Heart right ventricle (tissue), 16 donors: ENCODE results near the gene FAM171A1. TPM values are rescaled to one million over a fixed set of nuclear protein-coding genes. Genes with fewer than 3 reads are reported as not detected.

Experiments
- ATAC-seq, 8 donors: fragments of 200-7000 bp; cut with Tn5 transposase; one replicate each; pipeline ENCODE4 v1.9.1; 2020; ENCODE audit warnings: mild to moderate bottlenecking in 8 of 8, moderate library complexity in 8 of 8, moderate number of reproducible peaks in 1 of 8
- DNase-seq, 2 donors: peaks; one replicate each; pipeline ENCODE4 v3.0.0-alpha.2; 2020
- H3K27ac ChIP-seq, 10 donors: fragments of 200-600 bp; sonication (generic) in 2 of 10; one replicate each; pipeline versions ENCODE4 v1.5.0 to v1.8.0; 2020 to 2022; ENCODE audit warnings: mild to moderate bottlenecking in 3 of 10
- H3K27me3 ChIP-seq, 7 donors: fragments of 200-600 bp; one replicate each; pipeline ENCODE4 v1.8.0; 2021 to 2022; ENCODE audit warnings: mild to moderate bottlenecking in 2 of 7
- H3K36me3 ChIP-seq, 9 donors: fragments of 200-600 bp; sonication (generic) in 1 of 9; one replicate each; pipeline versions ENCODE4 v1.5.0 to v1.8.0; 2020 to 2022; ENCODE audit warnings: mild to moderate bottlenecking in 2 of 9
- H3K4me1 ChIP-seq, 9 donors: fragments of 200-600 bp; sonication (generic) in 1 of 9; one replicate each; pipeline versions ENCODE4 v1.5.0 to v1.8.0; 2020 to 2022; ENCODE audit warnings: mild to moderate bottlenecking in 4 of 9
- H3K4me3 ChIP-seq, 10 donors: fragments of 200-600 bp; sonication (generic) in 2 of 10; one replicate each; pipeline versions ENCODE4 v1.5.0 to v1.8.0; 2020 to 2022; ENCODE audit warnings: mild to moderate bottlenecking in 7 of 10, moderate library complexity in 2 of 10
- H3K9me3 ChIP-seq, 11 donors: fragments of 200-600 bp in 10 of 11; sonication (generic) in 2 of 11; one replicate each; pipeline versions ENCODE4 v1.5.0 to v1.8.0; 2013 to 2022; ENCODE audit warnings: mild to moderate bottlenecking in 2 of 11, control low read depth in 1 of 11, moderate library complexity in 1 of 11
- WGBS, 2 donors: extraction: QIAGEN DNeasy Blood & Tissue Kit; methylation state at CpG; one replicate each; pipeline ENCODE4 v1.1.7; 2013; ENCODE audit warnings: inconsistent platforms in 1 of 2; 5-methylcytosine and 5-hydroxymethylcytosine counted together
- intact Hi-C, 10 donors: fragments of 100-400 bp; cut with DNase I; formaldehyde crosslinking; loops; one replicate each; pipeline versions ENCODE4 v1.11.1 to v1.14.2; 2022
- polyA plus RNA-seq, 2 donors: library from polyadenylated mRNA; stranded (reverse); fragments of 200-250 nt; gene quantifications; one replicate each; pipeline ENCODE4 v1.2.3, GENCODE V29; 2013
- total RNA-seq, 10 donors: library from RNA; stranded (reverse); fragmentation: NEBNext Ultra II Directional in 3 of 10; extraction: Animal tissue kit (Norgen Biotek cat#: 25700) in 3 of 10; gene quantifications; one replicate each; pipeline versions ENCODE4 v1.2.1 to v1.2.4, GENCODE V29; 2021 to 2023
- TF ChIP-seq, protein P1 (sequence below), 9 donors: fragments of 200-600 bp; sonication (generic) in 2 of 9; IDR thresholded peaks; one replicate each; pipeline versions ENCODE4 v1.5.0 to v1.8.0; 2021 to 2022; ENCODE audit warnings: antibody characterized with exemption in 9 of 9, mild to moderate bottlenecking in 5 of 9, moderate library complexity in 1 of 9
- donor health status: Arrhythmogenic right ventricular cardiomyopathy.
- donor health status: ischemic (EF 13 %, LVEDD 7.1; RV severe dilation, severe dysfunction).
- donor health status: healthy with polysubstance abuse.
- donor health status: DM: no; HTN: yes; CAD: no.
- donor health status: DM: no; HTN: no; CAD: no.
- donor health status: ischemic (EF 25% LVEDD 6.9; RV normal size, moderate dysfunction).
- donor health status: ischemic (EF 25% LVEDD 5.7; RV mildly dilated, moderate dysfunction).
- donor health status: healthy.
- donor health status: DM: yes; HTN: yes; CAD: no.
- donor health status: Ischemic cardiomyopathy.
- donor health status: ischemic (EF 35%, LVEDD 5.7; RV mildly dilated, moderate dysfunction).
- donor health status: nonischemic (EF 11% LVEDD 7.7; RV severe dilation, severe dysfunction).
- donor health status: DM: yes; HTN: yes; CAD: no.
- donor health status: PGD.
- donor health status: ischemic (EF 29% LVEDD 5.4; RV normal size, mild dysfunction).
- donor health status: nonischemic (EF 23%, LVEDD 6.1; RV moderate dilation, normal function).

FAM171A1 gene
- total and polyA plus RNA-seq, 12 donors, result 3.5 to 10.5 (median 6.8) TPM

- peaks cover 0 to 12% (median 0%) of the 10 kb centered on the region in 7 donors for H3K27me3 ChIP-seq
- ATAC-seq (no peak), DNase-seq (no peak)
- H3K27ac ChIP-seq, result no peak overlapping the region
- TF ChIP-seq, protein P1, sequence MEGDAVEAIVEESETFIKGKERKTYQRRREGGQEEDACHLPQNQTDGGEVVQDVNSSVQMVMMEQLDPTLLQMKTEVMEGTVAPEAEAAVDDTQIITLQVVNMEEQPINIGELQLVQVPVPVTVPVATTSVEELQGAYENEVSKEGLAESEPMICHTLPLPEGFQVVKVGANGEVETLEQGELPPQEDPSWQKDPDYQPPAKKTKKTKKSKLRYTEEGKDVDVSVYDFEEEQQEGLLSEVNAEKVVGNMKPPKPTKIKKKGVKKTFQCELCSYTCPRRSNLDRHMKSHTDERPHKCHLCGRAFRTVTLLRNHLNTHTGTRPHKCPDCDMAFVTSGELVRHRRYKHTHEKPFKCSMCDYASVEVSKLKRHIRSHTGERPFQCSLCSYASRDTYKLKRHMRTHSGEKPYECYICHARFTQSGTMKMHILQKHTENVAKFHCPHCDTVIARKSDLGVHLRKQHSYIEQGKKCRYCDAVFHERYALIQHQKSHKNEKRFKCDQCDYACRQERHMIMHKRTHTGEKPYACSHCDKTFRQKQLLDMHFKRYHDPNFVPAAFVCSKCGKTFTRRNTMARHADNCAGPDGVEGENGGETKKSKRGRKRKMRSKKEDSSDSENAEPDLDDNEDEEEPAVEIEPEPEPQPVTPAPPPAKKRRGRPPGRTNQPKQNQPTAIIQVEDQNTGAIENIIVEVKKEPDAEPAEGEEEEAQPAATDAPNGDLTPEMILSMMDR (IDR thresholded peaks at IDR 0.05), result no peak
- H3K4me3 ChIP-seq, result no peak overlapping the region
- H3K4me1 ChIP-seq, result peaks cover 0 to 10% (median 0%) of the 10 kb centered on the region in 9 donors
- H3K36me3 ChIP-seq, result no peaks in the 10 kb centered on the region
- intact Hi-C loops, result no loop called here
- 80 to 81% methylated on average over 7 of the region's 7 CpGs for WGBS, 2 donors
- H3K9me3 ChIP-seq, result no peaks in the 10 kb centered on the region
These were observed 8.1 kb downstream of the FAM171A1 start for GRCh38 chr10:15363031-15363430.

DNA sequence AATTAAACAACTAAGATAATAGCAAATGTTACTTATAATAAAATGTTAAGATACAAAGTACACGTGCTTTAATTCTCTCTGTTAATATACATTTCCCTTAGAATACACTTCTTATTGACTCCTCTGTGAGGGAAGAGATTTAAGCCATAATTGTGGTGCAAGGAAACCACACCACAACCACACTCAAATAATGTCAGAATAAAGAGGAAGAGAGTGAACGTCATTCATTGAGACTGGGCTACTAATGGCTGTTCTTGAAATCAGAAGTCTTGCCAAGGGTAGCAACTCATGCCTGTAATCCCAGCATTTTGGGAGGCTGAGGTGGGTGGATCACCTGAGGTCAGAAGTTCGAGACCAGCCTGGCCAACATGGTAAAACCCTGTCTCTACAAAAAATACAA, 10.0 kb downstream of the FAM171A1 start:
- no peak overlapping the region for H3K27ac ChIP-seq
- no peaks in the 10 kb centered on the region for H3K36me3 ChIP-seq
- H3K4me1 ChIP-seq, result no peaks in the 10 kb centered on the region
- intact Hi-C loops, result no loop called here
- H3K4me3 ChIP-seq, result no peak overlapping the region
- ATAC-seq (no peak), DNase-seq (no peak)
- H3K27me3 ChIP-seq, result peaks cover 0 to 4% (median 0%) of the 10 kb centered on the region in 7 donors
- H3K9me3 ChIP-seq, result no peaks in the 10 kb centered on the region
- 87 to 90% methylated on average over 3 of the region's 3 CpGs for WGBS, 2 donors
- TF ChIP-seq, protein P1 (IDR thresholded peaks at IDR 0.05), result no peak

DNA sequence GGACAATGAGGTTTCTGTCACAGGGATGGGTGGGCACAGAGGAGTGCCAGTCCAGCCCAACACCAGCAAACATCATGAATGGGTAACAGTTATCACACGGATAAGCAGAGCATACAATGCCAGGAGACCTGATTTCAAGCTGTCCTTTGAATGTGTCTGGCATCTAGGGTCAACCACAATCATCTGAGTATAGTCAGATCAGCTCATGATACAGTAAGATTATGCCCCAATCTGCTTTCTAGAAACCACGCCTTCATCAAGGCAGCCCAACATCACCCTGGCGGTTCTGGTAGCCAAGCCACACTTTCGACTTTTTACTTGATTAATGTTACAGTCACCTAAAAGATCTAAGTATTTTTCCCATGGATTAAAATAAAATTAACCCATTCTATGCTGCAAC, 10.5 kb downstream of the FAM171A1 start:
- TF ChIP-seq, protein P1 (IDR thresholded peaks at IDR 0.05), result no peak
- intact Hi-C loops, result no loop called here
- ATAC-seq, result no peak

GRCh38 chr10:15353471-15354017, 17.5 kb downstream of the FAM171A1 start:
- no peak overlapping the region for H3K27ac ChIP-seq
- no peaks in the 10 kb centered on the region for H3K27me3 ChIP-seq
- DNase-seq (no peak), ATAC-seq (no peak)
- H3K9me3 ChIP-seq, result no peaks in the 10 kb centered on the region
- peaks cover 0 to 9% (median under 1%) of the 10 kb centered on the region in 9 donors for H3K4me1 ChIP-seq
- H3K4me3 ChIP-seq, result no peak overlapping the region
- H3K36me3 ChIP-seq, result no peaks in the 10 kb centered on the region
- TF ChIP-seq, protein P1 (IDR thresholded peaks at IDR 0.05), result no peak
- intact Hi-C loops, result no loop called here
- 83 to 85% methylated on average over 8 of the region's 8 CpGs for WGBS, 2 donors

More for the DNA sequence above, 10.5 kb downstream of the FAM171A1 start:
- no peak for DNase-seq
- H3K4me3 ChIP-seq, result no peak overlapping the region
- H3K36me3 ChIP-seq, result no peaks in the 10 kb centered on the region
- peaks cover 0 to 4% (median 0%) of the 10 kb centered on the region in 7 donors for H3K27me3 ChIP-seq
- WGBS, 2 donors, result 94 to 96% methylated on average over 4 of the region's 4 CpGs
- H3K27ac ChIP-seq, result no peak overlapping the region
- no peaks in the 10 kb centered on the region for H3K9me3 ChIP-seq
- no peaks in the 10 kb centered on the region for H3K4me1 ChIP-seq
